Ovary (tissue), 9 donors: ENCODE measurements around the gene LAX1. TPM values are rescaled to one million over a fixed set of nuclear protein-coding genes. Genes with fewer than 3 reads are reported as not detected.
"Not testable (repeated sequence)": the region's sequence is repeated elsewhere in the genome, so short reads cannot be mapped to it uniquely, and the experiment has no call there.

Source experiments
- DNase-seq, 5 donors: peaks; one replicate each; pipeline ENCODE4 v3.0.0-alpha.2; 2019 to 2020
- H3K27ac ChIP-seq, 2 donors: fragments of 200-600 bp; one replicate each; pipeline versions ENCODE4 v1.5.1 to v1.8.0; 2019 to 2022
- H3K27me3 ChIP-seq: fragments of 200-600 bp; one replicate; pipeline ENCODE4 v1.8.0; 2022
- H3K36me3 ChIP-seq: fragments of 200-600 bp; sonication (generic); one replicate; pipeline ENCODE4 v1.5.1; 2019
- H3K4me1 ChIP-seq: one replicate; pipeline ENCODE4 v1.8.1; 2013; ENCODE audit warnings: mild to moderate bottlenecking, moderate library complexity; ENCODE audit not compliant: insufficient read depth
- H3K4me3 ChIP-seq: fragments of 200-600 bp; sonication (generic); one replicate; pipeline ENCODE4 v1.5.1; 2017
- H3K9me3 ChIP-seq, 2 donors: fragments of 200-600 bp in 1 of 2; sonication (generic) in 1 of 2; one replicate each; pipeline versions ENCODE4 v1.5.1 to v1.8.1; 2013 to 2019; ENCODE audit warnings: mild to moderate bottlenecking in 1 of 2, moderate library complexity in 1 of 2
- EP300 ChIP-seq: sonication (generic); formaldehyde crosslinking; IDR thresholded peaks from one replicate; pipeline ENCODE4 v1.6.1; 2017; ENCODE audit warnings: antibody characterized with exemption
- POLR2A ChIP-seq: fragments of 450-650 bp; IDR thresholded peaks from one replicate; pipeline ENCODE4 v1.6.1; 2017; ENCODE audit warnings: antibody characterized with exemption, mild to moderate bottlenecking, moderate library complexity
- WGBS, 3 donors: extraction: QIAGEN DNeasy Blood & Tissue Kit in 1 of 3; methylation state at CpG; one replicate each; pipeline versions ENCODE4 v1.1.5 to v1.1.7; 2013 to 2017; 5-methylcytosine and 5-hydroxymethylcytosine counted together
- intact Hi-C, 4 donors: fragments of 100-400 bp; cut with DNase I; formaldehyde crosslinking; loops; one replicate each; pipeline versions ENCODE4 v1.11.0 to v1.15.1; 2022 to 2023
- polyA plus RNA-seq, 2 donors: library from polyadenylated mRNA; stranded (reverse); fragments of 200-250 nt in 1 of 2; fragments of 350-450 nt in 1 of 2; fragmentation: Illumina TruSeq in 1 of 2; extraction: RNeasy Lipid Tissue Mini Kit (QIAGEN cat#74804) in 1 of 2; gene quantifications; one replicate each; pipeline ENCODE4 v1.2.3, GENCODE V29; 2013 to 2014
- total RNA-seq, 7 donors: library from RNA; depleted of rRNA in 2 of 7; stranded (reverse); fragments of >200 nt in 2 of 7; fragmentation: NEBNext Ultra II Directional in 3 of 7; extraction: Animal tissue kit (Norgen Biotek cat#: 25700) in 3 of 7; gene quantifications; one replicate each; pipeline versions ENCODE4 v1.1.0 to v1.2.4, GENCODE V29; 2016 to 2023
- TF ChIP-seq, protein P1 (sequence below), 3 donors: fragments of 450-650 bp in 2 of 3; fragments of 200-600 bp in 1 of 3; IDR thresholded peaks; one replicate each; pipeline versions ENCODE4 v1.5.1 to v1.8.0; 2016 to 2022; ENCODE audit warnings: antibody characterized with exemption in 3 of 3, mild to moderate bottlenecking in 1 of 3
- donor health status: DM: no; HTN: no; CAD: no; lungs with moderate emphysema.
- donor health status: DM: no; HTN: no; CAD: no.
- donor health status: Bipolar disorder and iron deficiency.
- donor health status: DM: yes; HTN: yes; CAD: no.
- donor health status: DM: no; HTN: no; CAD: no.
- donor health status: DM: yes; HTN: yes; CAD: no.

Gene LAX1
- total and polyA plus RNA-seq, 9 donors: 0.11 to 1.2 (median 0.24) TPM; not detected in 1

DNA sequence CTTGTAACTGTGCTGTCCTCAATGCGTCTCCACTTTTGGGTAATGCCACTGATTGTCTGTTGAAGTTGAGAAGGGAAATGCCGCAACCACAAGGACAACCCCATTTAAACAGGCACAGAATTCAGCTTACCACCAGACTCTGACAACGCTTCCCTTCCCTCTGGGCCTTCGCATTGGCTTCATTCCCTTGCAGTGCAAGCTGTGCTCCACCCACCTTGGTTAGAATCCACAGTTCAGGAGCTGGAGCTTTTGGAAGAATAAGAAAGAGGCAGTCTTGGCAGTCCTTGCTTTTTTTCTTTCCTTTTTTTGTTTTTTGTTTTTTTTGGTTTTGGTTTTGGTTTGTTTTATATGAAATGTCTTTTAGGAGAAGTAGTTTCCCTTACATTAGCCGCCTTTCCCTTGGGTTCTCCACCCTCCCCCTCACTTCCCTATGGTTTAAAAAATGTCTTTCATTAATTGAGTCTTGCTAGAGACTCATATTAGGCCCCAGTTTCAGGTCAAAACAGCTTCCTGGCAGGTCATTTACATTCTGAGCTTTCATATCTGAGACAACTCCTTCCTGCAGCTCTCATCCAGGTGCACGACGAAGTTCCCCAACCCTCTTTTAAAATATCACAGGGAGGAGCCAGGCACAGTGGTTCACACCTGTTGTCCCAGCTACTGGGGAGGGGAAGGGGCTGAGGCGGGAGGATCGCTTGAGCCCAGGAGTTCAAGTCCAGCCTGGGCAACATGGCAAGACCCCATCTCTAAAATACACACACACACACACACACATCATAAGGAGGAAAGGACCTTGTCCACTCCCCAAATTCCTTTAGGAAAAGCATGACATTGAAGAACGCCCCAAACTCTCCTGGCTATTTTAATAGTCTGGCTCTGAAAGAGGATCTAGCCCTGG lies 20.7 kb upstream of the LAX1 start:
- Histone ChIP-seq H3K4me3 (no peak overlapping the region), H3K27ac (peak overlapping the region in 1 of 2 donors; percentile 62), H3K9me3 (no peaks in the 10 kb centered on the region), H3K27me3 (no peaks in the 10 kb centered on the region), H3K36me3 (no peaks in the 10 kb centered on the region), H3K4me1 (peaks cover 3% of the 10 kb centered on the region)
- DNase-seq: peak; percentile 66 to 75 (median 67)
- WGBS, 3 donors: 24 to 37% (median 35%) methylated on average over 10 of the region's 10 CpGs
- no peak for TF ChIP-seq POLR2A
- no peak for TF ChIP-seq EP300
- TF ChIP-seq, protein P1, sequence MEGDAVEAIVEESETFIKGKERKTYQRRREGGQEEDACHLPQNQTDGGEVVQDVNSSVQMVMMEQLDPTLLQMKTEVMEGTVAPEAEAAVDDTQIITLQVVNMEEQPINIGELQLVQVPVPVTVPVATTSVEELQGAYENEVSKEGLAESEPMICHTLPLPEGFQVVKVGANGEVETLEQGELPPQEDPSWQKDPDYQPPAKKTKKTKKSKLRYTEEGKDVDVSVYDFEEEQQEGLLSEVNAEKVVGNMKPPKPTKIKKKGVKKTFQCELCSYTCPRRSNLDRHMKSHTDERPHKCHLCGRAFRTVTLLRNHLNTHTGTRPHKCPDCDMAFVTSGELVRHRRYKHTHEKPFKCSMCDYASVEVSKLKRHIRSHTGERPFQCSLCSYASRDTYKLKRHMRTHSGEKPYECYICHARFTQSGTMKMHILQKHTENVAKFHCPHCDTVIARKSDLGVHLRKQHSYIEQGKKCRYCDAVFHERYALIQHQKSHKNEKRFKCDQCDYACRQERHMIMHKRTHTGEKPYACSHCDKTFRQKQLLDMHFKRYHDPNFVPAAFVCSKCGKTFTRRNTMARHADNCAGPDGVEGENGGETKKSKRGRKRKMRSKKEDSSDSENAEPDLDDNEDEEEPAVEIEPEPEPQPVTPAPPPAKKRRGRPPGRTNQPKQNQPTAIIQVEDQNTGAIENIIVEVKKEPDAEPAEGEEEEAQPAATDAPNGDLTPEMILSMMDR (IDR thresholded peaks at IDR 0.05): no peak
- intact Hi-C loops: no loop called here

DNA sequence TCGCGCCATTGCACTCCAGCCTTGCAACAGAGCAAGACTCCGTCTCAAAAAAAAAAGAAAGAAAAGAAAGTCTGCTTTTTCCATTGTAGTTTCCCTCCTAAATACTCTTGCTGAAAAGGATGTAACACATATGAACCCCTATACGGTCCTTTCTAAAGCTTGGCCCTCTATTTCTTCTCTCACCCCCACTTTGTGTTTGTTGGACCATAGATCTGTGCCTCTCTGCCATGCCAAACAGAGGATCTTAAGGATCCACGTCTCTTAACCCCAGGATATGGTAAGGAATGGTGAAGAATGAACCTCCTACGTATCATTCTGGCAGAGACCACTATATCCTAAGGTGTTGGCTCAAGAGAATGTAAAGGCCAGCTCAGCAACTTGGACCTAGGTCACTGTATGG lies 18.7 kb upstream of the LAX1 start:
- intact Hi-C loops: no loop called here
- Histone ChIP-seq H3K9me3 (no peaks in the 10 kb centered on the region), H3K27me3 (no peaks in the 10 kb centered on the region), H3K27ac (no peak overlapping the region), H3K36me3 (no peaks in the 10 kb centered on the region), H3K4me1 (peaks cover 3% of the 10 kb centered on the region), H3K4me3 (no peak overlapping the region)
- 92 to 93% (median 93%) methylated on average over 6 of the region's 6 CpGs for WGBS, 3 donors
- no peak for DNase-seq
- no peak for TF ChIP-seq POLR2A
- TF ChIP-seq EP300: no peak
- TF ChIP-seq, protein P1 (IDR thresholded peaks at IDR 0.05): no peak

DNA sequence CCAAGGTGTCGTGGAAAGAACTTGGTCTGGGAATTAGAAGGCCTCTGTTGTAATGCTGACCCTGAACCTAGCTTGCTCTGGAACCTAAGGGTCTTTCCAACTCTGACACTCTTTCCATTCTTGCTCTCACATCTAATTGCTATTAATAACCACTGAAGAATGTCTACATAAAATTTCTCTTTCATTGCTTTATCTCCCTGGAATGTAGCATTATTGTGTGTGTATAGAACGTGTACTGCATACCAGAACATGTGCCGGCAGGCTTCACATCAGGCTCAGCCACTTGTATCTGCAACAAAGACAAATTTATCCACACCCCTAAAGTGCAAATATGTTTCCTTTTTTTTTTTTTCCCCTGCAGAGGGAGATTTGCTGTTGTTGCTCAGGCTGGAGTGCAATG lies 13.9 kb upstream of the LAX1 start:
- TF ChIP-seq EP300 (no peak), POLR2A (no peak)
- TF ChIP-seq, protein P1 (IDR thresholded peaks at IDR 0.05): no peak
- no peak for DNase-seq
- H3K9me3 ChIP-seq: no peaks in the 10 kb centered on the region
- no peak overlapping the region for H3K4me3 ChIP-seq
- no peaks in the 10 kb centered on the region for H3K36me3 ChIP-seq
- no peaks in the 10 kb centered on the region for H3K4me1 ChIP-seq
- H3K27me3 ChIP-seq: no peaks in the 10 kb centered on the region
- H3K27ac ChIP-seq: no peak overlapping the region
- WGBS, 3 donors: 16 to 33% (median 25%) methylated on average over 3 of the region's 3 CpGs
- intact Hi-C loops: loop anchor here in 1 of 4 donors (10.0 kb wide), 1 partner anchor 244 kb away; no protein-coding TSS in a partner anchor

DNA sequence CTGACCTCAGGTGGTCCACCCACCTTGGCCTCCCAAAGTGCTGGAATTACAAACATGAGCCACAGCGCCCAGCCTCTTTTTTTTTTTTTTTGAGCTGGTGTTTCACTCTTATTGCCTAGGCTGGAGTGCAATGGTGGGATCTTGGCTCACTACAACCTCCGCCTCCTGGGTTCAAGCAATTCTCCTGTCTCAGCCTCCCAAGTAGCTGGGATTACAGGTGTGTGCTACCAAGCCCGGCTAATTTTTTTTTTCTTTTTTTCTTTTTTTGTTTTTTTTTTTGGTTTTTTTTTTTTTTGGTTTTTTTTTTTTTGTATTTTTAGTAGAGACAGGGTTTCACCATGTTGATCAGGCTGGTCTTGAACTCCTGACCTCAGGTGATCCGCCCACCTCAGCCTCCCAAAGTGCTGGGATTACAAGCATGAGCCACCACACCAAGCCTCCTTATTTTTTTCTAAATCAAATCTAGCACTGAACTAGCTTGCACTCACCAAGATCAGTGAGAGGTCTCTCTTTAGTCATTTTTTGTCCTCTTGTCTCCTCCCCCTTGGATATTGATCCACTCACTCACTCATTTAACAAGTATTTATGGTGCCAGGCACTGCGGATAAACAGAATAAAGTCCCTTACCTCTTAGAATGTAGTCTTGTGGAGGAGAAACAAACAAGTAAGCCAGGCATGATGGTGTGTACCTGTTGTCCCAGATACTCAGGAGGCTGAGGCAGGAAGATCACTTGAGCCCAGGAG lies 13.2 kb upstream of the LAX1 start:
- not testable (repeated sequence) for H3K4me1 ChIP-seq, H3K27me3 ChIP-seq, H3K36me3 ChIP-seq, H3K27ac ChIP-seq, H3K9me3 ChIP-seq, H3K4me3 ChIP-seq, DNase-seq
- intact Hi-C loops: loop anchor here in 1 of 4 donors (10.0 kb wide), 1 partner anchor 243 kb away; no protein-coding TSS in a partner anchor
- 92 to 96% (median 94%) methylated on average over 5 of the region's 5 CpGs for WGBS, 3 donors
